ENCODE results near the gene ING3. TPM values are rescaled to one million over a fixed set of nuclear protein-coding genes. Genes with fewer than 3 reads are reported as not detected.

Gene ING3
- polyA plus RNA-seq, 1 of the 3 experiments (the other 2 are of a cell fraction) = 8.3 TPM

DNA sequence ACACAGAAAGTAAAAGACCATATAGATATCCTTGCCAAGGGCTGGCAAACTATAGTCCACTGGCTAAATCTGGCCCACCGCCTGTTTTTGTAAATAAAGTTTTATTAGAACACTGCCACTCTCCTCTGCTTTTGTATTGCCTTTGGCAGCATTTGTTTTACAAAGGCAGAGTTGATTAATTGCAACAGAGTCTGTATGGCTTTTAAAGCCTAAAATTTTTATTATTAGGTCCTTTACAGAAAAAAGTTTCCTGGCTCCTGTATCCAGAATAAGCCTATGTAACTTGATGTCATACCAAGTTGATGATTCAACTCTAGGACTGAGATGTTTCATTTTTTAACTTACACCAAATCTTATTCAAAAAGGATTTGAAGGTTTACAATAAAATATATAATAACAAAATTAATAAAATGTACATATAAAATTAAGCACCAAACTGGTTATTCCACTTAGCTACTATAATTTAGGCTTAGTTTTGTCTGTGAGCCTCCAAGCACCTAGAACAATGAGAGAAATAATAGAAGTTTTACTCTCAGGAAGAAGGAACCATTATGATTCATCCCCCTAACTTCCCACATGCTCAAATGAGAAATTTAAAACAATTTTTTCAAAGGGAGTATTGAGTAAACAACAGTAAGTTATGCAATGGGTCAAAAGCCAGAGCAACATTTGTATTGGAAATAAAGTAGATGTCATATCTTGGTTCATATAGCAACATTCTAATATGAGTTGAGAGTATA is 69.8 kb downstream of the ING3 start:
- no peak overlapping the region for H2AFZ ChIP-seq (ENCODE audit: low read depth)
- H3K4me3 ChIP-seq (ENCODE audit: low read depth in 2 of 2, low read length in 1 of 2) = no peak overlapping the region
- ChIA-PET CTCF (interaction anchor here (0.9 to 3.3 kb wide), 5 partner anchors 9 to 61 kb away, joined by 3 to 9 read pairs (median 4); partner anchors contain the start of gene CPED1), POLR2A (no interaction called here)
- H3K9me3 ChIP-seq = no peaks in the 10 kb centered on the region
- H3K4me2 ChIP-seq = no peak overlapping the region
- no peaks in the 10 kb centered on the region for H3K36me3 ChIP-seq (replicated peaks in 1 of 2; ENCODE audit: control insufficient read depth in 1 of 2, insufficient read depth in 2 of 2, low read length in 1 of 2)
- peaks cover 20% of the 10 kb centered on the region for H3F3A ChIP-seq (replicated peaks; ENCODE audit: insufficient read depth)
- H4K20me1 ChIP-seq (ENCODE audit: insufficient read depth) = no peaks in the 10 kb centered on the region
- 96% methylated on average over 1 of the region's 1 CpG for WGBS (ENCODE audit: low lambda C conversion rate)
- H3K9me2 ChIP-seq = no peaks in the 10 kb centered on the region
- H3K27ac ChIP-seq (ENCODE audit: low read depth in 2 of 2, low read length in 1 of 2) = peak overlapping the region in 1 of 2 experiments; percentile 58; a peak in 2 of 4 replicates
- peaks cover 8 to 21% of the 10 kb centered on the region in 2 experiments; a peak in 3 of 4 replicates for H3K4me1 ChIP-seq (ENCODE audit: control insufficient read depth in 1 of 2, insufficient read depth in 2 of 2, low read depth in 1 of 2, low read length in 1 of 2)
- DNase-seq = no peak
- no peaks in the 10 kb centered on the region for H3K27me3 ChIP-seq (ENCODE audit: insufficient read depth)
- H3K79me2 ChIP-seq (ENCODE audit: insufficient read depth) = no peaks in the 10 kb centered on the region
- no peak overlapping the region for H3K9ac ChIP-seq
- 0 out of 2 replicates have a peak, but pooled peaks have one; percentile 20 for TF ChIP-seq NFIC (IDR thresholded peaks at IDR 0.05; ENCODE audit: borderline replicate concordance)
- TF ChIP-seq TEAD4 (IDR thresholded peaks at IDR 0.05; ENCODE audit: borderline replicate concordance, insufficient read depth) = no peak
- no peak for TF ChIP-seq MXI1 (IDR thresholded peaks at IDR 0.05; ENCODE audit: low read depth, low read length)
- TF ChIP-seq RFX5 (IDR thresholded peaks at IDR 0.05; ENCODE audit: low read length) = no peak
- no peak for TF ChIP-seq GABPA (IDR thresholded peaks at IDR 0.05; ENCODE audit: low read depth)
- no peak for TF ChIP-seq TAF1 (IDR thresholded peaks at IDR 0.05; ENCODE audit: borderline replicate concordance, low read depth, low read length)
- TF ChIP-seq USF1 (IDR thresholded peaks at IDR 0.05; ENCODE audit: borderline replicate concordance, low read depth) = no peak
- peak; percentile 52; the same call in 1 of the 2 replicates for TF ChIP-seq FOSL2 (IDR thresholded peaks at IDR 0.05; ENCODE audit: borderline replicate concordance, low read depth)
- TF ChIP-seq, protein P1, sequence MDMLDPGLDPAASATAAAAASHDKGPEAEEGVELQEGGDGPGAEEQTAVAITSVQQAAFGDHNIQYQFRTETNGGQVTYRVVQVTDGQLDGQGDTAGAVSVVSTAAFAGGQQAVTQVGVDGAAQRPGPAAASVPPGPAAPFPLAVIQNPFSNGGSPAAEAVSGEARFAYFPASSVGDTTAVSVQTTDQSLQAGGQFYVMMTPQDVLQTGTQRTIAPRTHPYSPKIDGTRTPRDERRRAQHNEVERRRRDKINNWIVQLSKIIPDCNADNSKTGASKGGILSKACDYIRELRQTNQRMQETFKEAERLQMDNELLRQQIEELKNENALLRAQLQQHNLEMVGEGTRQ (IDR thresholded peaks at IDR 0.05; ENCODE audit: borderline replicate concordance, low read depth, low read length) = no peak
- TF ChIP-seq MAX (IDR thresholded peaks at IDR 0.05; ENCODE audit: low read depth) = peak; percentile 32; the same call in 1 of the 2 replicates
- peak; percentile 31; the same call in 1 of the 2 replicates for TF ChIP-seq RXRA (IDR thresholded peaks at IDR 0.05; ENCODE audit: borderline replicate concordance, low read depth)
- no peak for TF ChIP-seq YY1 (IDR thresholded peaks at IDR 0.05; ENCODE audit: low read depth)
- no peak for TF ChIP-seq REST (IDR thresholded peaks at IDR 0.05; ENCODE audit: low read depth, low read length)
- TF ChIP-seq EZH2phosphoT487 (IDR thresholded peaks at IDR 0.05; ENCODE audit: borderline replicate concordance, low read depth) = no peak
- no peak for TF ChIP-seq FOXM1 (IDR thresholded peaks at IDR 0.05; ENCODE audit: low read depth)
- no peak for TF ChIP-seq FOXJ3 (CRISPR knock-in tag; IDR thresholded peaks at IDR 0.05)
- no peak for TF ChIP-seq RAD21 (IDR thresholded peaks at IDR 0.05; ENCODE audit: low read length)
- no peak for TF ChIP-seq CHD2 (IDR thresholded peaks at IDR 0.05; ENCODE audit: low read length, partially characterized antibody)
- no peak for TF ChIP-seq MEF2A (IDR thresholded peaks at IDR 0.05; ENCODE audit: borderline replicate concordance, low read depth)
- TF ChIP-seq, protein P2, sequence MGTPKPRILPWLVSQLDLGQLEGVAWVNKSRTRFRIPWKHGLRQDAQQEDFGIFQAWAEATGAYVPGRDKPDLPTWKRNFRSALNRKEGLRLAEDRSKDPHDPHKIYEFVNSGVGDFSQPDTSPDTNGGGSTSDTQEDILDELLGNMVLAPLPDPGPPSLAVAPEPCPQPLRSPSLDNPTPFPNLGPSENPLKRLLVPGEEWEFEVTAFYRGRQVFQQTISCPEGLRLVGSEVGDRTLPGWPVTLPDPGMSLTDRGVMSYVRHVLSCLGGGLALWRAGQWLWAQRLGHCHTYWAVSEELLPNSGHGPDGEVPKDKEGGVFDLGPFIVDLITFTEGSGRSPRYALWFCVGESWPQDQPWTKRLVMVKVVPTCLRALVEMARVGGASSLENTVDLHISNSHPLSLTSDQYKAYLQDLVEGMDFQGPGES (IDR thresholded peaks at IDR 0.05; ENCODE audit: low read depth, low read length) = no peak
- TF ChIP-seq JUND (IDR thresholded peaks at IDR 0.05) = peak; percentile 43
- no peak for TF ChIP-seq RCOR1 (IDR thresholded peaks at IDR 0.05; ENCODE audit: low read length)
- TF ChIP-seq, protein P3, sequence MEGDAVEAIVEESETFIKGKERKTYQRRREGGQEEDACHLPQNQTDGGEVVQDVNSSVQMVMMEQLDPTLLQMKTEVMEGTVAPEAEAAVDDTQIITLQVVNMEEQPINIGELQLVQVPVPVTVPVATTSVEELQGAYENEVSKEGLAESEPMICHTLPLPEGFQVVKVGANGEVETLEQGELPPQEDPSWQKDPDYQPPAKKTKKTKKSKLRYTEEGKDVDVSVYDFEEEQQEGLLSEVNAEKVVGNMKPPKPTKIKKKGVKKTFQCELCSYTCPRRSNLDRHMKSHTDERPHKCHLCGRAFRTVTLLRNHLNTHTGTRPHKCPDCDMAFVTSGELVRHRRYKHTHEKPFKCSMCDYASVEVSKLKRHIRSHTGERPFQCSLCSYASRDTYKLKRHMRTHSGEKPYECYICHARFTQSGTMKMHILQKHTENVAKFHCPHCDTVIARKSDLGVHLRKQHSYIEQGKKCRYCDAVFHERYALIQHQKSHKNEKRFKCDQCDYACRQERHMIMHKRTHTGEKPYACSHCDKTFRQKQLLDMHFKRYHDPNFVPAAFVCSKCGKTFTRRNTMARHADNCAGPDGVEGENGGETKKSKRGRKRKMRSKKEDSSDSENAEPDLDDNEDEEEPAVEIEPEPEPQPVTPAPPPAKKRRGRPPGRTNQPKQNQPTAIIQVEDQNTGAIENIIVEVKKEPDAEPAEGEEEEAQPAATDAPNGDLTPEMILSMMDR (IDR thresholded peaks at IDR 0.05) = no peak
- TF ChIP-seq SIN3A (IDR thresholded peaks at IDR 0.05; ENCODE audit: borderline replicate concordance, low read depth, low read length) = no peak
- no peak for TF ChIP-seq GATA2 (CRISPR knock-in tag; IDR thresholded peaks at IDR 0.05)

Data from SK-N-SH (cell line).